ENCODE measurements around the gene INPP4B.
"Not testable (repeated sequence)": the region's sequence is repeated elsewhere in the genome, so short reads cannot be mapped to it uniquely, and the experiment has no call there.

Gene INPP4B

GRCh38 chr4:142535009-142535408 lies 311.1 kb downstream of the INPP4B start:
- no peaks in the 10 kb centered on the region for H3K27me3 Mint-ChIP-seq
- no peak overlapping the region for H3K27ac Mint-ChIP-seq
- no peaks in the 10 kb centered on the region for H3K4me1 Mint-ChIP-seq
- peaks cover 2% of the 10 kb centered on the region for H3K9me3 Mint-ChIP-seq
- ATAC-seq (ENCODE audit: low read depth) (no peak), DNase-seq (ENCODE audit: low spot score in 2 of 2) (no peak)
- no peak overlapping the region for H3K4me3 Mint-ChIP-seq
- H3K36me3 Mint-ChIP-seq = no peaks in the 10 kb centered on the region

GRCh38 chr4:142532054-142532453 lies 314.0 kb downstream of the INPP4B start:
- H3K9me3 Mint-ChIP-seq = no peaks in the 10 kb centered on the region
- ATAC-seq (ENCODE audit: low read depth) = no peak
- no peak for DNase-seq (ENCODE audit: low spot score in 2 of 2)
- no peaks in the 10 kb centered on the region for H3K27me3 Mint-ChIP-seq
- H3K4me3 Mint-ChIP-seq = no peak overlapping the region
- no peaks in the 10 kb centered on the region for H3K36me3 Mint-ChIP-seq
- H3K4me1 Mint-ChIP-seq = no peaks in the 10 kb centered on the region
- no peak overlapping the region for H3K27ac Mint-ChIP-seq

- DNase-seq (ENCODE audit: low spot score in 2 of 2) (no peak), ATAC-seq (ENCODE audit: low read depth) (no peak)
- Mint-ChIP-seq H3K27ac (no peak overlapping the region), H3K9me3 (no peaks in the 10 kb centered on the region), H3K4me3 (no peak overlapping the region), H3K27me3 (no peaks in the 10 kb centered on the region), H3K36me3 (no peaks in the 10 kb centered on the region), H3K4me1 (no peaks in the 10 kb centered on the region)
Measured at GRCh38 chr4:142530728-142531127, 315.4 kb downstream of the INPP4B start.

DNA sequence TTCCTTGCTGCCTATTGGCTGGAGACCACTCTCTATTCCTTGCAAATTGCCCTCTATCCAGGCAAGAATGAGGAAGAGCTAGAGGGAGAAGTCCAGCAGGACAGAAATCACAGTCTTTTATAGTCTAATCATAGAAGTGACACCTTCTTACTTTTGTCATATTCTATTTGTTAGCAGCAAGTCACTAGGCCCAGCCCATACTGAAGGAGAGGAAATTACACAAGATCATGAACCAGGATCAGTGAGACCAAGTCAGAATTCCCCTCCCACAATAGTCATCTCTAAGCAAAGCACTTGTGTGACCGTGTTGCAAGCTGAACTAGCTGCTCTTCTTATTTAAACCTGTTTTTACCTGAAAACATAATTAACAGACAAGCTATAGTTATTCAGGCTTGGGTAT lies 317.7 kb downstream of the INPP4B start:
- Mint-ChIP-seq H3K9me3 (no peaks in the 10 kb centered on the region), H3K36me3 (no peaks in the 10 kb centered on the region), H3K27ac (no peak overlapping the region), H3K4me3 (no peak overlapping the region), H3K27me3 (no peaks in the 10 kb centered on the region), H3K4me1 (no peaks in the 10 kb centered on the region)
- DNase-seq (ENCODE audit: low spot score in 2 of 2) = no peak
- ATAC-seq (ENCODE audit: low read depth) = no peak

DNA sequence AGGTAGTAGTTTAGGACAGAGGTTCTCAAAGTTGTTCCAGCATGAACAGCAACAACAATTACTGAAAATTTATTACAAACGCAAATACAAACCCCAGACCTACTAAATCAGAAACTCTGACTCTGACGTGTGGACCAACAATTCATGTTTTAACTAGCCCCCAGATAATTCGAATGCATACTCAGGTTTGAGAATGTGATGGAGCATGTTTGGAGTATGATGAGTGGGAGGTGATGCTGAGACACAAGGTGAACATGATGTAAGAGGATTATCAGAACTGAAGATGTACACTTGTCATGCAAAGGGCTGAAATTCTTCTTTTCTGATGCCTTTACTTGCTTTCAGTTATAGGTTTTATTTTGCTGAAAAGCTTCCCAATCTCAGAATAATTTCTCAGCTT lies 323.0 kb downstream of the INPP4B start:
- ATAC-seq (ENCODE audit: low read depth) = no peak
- no peaks in the 10 kb centered on the region for H3K36me3 Mint-ChIP-seq
- H3K9me3 Mint-ChIP-seq = no peaks in the 10 kb centered on the region
- H3K27ac Mint-ChIP-seq = no peak overlapping the region
- no peaks in the 10 kb centered on the region for H3K27me3 Mint-ChIP-seq
- DNase-seq (ENCODE audit: low spot score in 2 of 2) = no peak
- no peaks in the 10 kb centered on the region for H3K4me1 Mint-ChIP-seq
- H3K4me3 Mint-ChIP-seq = no peak overlapping the region

DNA sequence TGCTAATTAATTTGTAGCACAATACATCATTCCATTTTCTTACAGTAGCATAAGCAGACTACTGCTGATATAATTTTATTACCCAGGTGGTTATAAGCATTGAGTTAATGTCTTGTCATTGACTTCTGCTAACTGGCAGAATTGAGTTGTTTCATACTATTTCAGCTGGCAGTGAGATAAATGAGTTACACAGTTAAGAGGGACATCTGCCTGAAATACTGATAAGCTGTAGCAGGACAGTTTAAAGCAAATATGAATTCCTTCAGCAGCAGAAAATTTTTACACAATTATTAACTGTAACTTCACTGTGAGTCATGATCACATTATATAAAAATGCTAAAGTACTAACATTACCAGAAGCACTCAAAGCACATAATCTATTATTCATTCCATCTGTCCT lies 326.8 kb downstream of the INPP4B start:
- no peak for DNase-seq (ENCODE audit: low spot score in 2 of 2)
- no peaks in the 10 kb centered on the region for H3K4me1 Mint-ChIP-seq
- no peak for ATAC-seq (ENCODE audit: low read depth)
- H3K4me3 Mint-ChIP-seq = no peak overlapping the region
- H3K36me3 Mint-ChIP-seq = no peaks in the 10 kb centered on the region
- no peaks in the 10 kb centered on the region for H3K9me3 Mint-ChIP-seq
- H3K27me3 Mint-ChIP-seq = no peaks in the 10 kb centered on the region
- no peak overlapping the region for H3K27ac Mint-ChIP-seq

DNA sequence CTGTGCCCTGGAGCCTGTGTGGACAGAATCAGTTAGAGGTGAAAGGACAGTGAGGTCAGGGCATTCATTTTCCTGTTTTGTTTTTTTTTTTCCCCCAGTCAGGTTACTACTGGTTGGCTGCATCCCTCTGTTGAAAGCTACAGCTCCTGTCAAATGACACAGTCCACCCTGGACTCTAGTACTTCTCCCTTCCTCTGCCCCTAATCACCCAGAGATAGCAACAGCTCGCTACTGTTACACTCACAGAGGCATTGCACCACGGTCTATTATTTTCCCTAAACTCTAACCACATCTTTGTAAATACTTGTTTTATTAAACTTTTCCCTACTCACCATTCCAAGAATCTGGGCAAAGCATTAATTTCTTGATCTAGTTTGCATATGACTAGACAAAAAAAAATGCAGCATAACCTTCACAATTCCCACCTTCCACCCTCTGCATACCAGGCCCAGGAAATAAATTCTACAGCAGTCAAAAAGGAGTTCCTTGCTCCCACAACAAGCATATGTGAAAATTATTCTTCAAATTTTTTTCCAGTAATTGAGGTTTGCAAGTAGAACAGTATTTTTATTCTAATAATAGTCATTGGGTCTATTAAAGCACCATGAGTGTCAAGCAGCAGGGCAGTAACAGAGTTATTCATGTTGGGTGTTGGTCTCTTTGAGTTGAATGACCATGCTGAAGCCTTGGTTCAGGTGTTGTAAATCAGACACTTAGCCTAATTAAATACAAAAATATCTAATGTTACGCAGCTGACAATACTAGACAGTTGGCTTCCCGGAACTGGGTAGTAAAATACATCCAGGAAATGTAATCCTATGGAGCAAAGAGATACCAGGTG lies 329.2 kb downstream of the INPP4B start:
- Mint-ChIP-seq H3K9me3 (no peaks in the 10 kb centered on the region), H3K27me3 (no peaks in the 10 kb centered on the region), H3K27ac (no peak overlapping the region), H3K4me1 (no peaks in the 10 kb centered on the region), H3K4me3 (no peak overlapping the region), H3K36me3 (no peaks in the 10 kb centered on the region)
- no peak for ATAC-seq (ENCODE audit: low read depth)
- no peak for DNase-seq (ENCODE audit: low spot score in 2 of 2)

- Mint-ChIP-seq H3K4me3 (no peak overlapping the region), H3K27me3 (no peaks in the 10 kb centered on the region), H3K27ac (no peak overlapping the region), H3K9me3 (no peaks in the 10 kb centered on the region), H3K4me1 (no peaks in the 10 kb centered on the region), H3K36me3 (no peaks in the 10 kb centered on the region)
- ATAC-seq (ENCODE audit: low read depth) (no peak), DNase-seq (ENCODE audit: low spot score in 2 of 2) (no peak)
Measured at GRCh38 chr4:142512161-142512560, 333.9 kb downstream of the INPP4B start.

GRCh38 chr4:142509881-142510280 lies 336.2 kb downstream of the INPP4B start:
- no peaks in the 10 kb centered on the region for H3K36me3 Mint-ChIP-seq
- no peak overlapping the region for H3K4me3 Mint-ChIP-seq
- H3K27ac Mint-ChIP-seq = no peak overlapping the region
- ATAC-seq (ENCODE audit: low read depth) (no peak), DNase-seq (ENCODE audit: low spot score in 2 of 2) (no peak)
- no peaks in the 10 kb centered on the region for H3K9me3 Mint-ChIP-seq
- no peaks in the 10 kb centered on the region for H3K4me1 Mint-ChIP-seq
- no peaks in the 10 kb centered on the region for H3K27me3 Mint-ChIP-seq

- not testable (repeated sequence) for H3K4me1 Mint-ChIP-seq
Measured at GRCh38 chr4:142509381-142509780, 336.7 kb downstream of the INPP4B start.

DNA sequence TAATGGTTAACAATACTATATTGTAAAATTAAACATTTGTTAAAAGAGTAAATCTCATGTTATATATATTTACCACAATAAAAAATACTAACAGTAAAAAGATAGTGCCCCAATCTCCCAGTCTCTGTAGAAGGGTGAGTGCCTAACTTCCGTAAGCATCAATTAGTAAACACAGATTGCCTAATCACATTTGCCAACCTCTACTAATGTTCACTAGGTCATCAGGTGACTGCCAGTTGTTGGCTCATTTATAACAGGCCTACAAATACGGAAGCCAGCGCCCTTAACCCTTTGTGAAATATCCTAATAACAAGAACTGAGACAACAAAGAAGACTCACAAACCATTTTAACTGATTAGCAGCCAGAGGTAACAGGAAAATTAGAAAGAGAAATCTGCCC lies 345.1 kb downstream of the INPP4B start:
- ATAC-seq (ENCODE audit: low read depth) (no peak), DNase-seq (ENCODE audit: low spot score in 2 of 2) (no peak)
- Mint-ChIP-seq H3K4me1 (no peaks in the 10 kb centered on the region), H3K4me3 (no peak overlapping the region), H3K27me3 (no peaks in the 10 kb centered on the region), H3K27ac (no peak overlapping the region), H3K9me3 (no peaks in the 10 kb centered on the region), H3K36me3 (no peaks in the 10 kb centered on the region)

More at GRCh38 chr4:142509381-142509780, 336.7 kb downstream of the INPP4B start:
- H3K27me3 Mint-ChIP-seq; H3K36me3 Mint-ChIP-seq; H3K27ac Mint-ChIP-seq; DNase-seq (ENCODE audit: low spot score in 2 of 2); H3K9me3 Mint-ChIP-seq; H3K4me3 Mint-ChIP-seq; ATAC-seq (ENCODE audit: low read depth): not testable (repeated sequence)

GRCh38 chr4:142497606-142498005 lies 348.5 kb downstream of the INPP4B start:
- ATAC-seq (ENCODE audit: low read depth) = no peak
- Mint-ChIP-seq H3K9me3 (peaks cover 3% of the 10 kb centered on the region), H3K36me3 (no peaks in the 10 kb centered on the region), H3K27ac (no peak overlapping the region), H3K4me1 (no peaks in the 10 kb centered on the region), H3K4me3 (no peak overlapping the region), H3K27me3 (no peaks in the 10 kb centered on the region)
- no peak for DNase-seq (ENCODE audit: low spot score in 2 of 2)

GRCh38 chr4:142493255-142494110 lies 352.6 kb downstream of the INPP4B start:
- Mint-ChIP-seq H3K27me3 (no peaks in the 10 kb centered on the region), H3K9me3 (peaks cover 3% of the 10 kb centered on the region), H3K27ac (no peak overlapping the region), H3K36me3 (no peaks in the 10 kb centered on the region), H3K4me1 (no peaks in the 10 kb centered on the region), H3K4me3 (no peak overlapping the region)
- DNase-seq (ENCODE audit: low spot score in 2 of 2) (no peak), ATAC-seq (ENCODE audit: low read depth) (no peak)

GRCh38 chr4:142485452-142485851 lies 360.6 kb downstream of the INPP4B start:
- no peaks in the 10 kb centered on the region for H3K27me3 Mint-ChIP-seq
- DNase-seq (ENCODE audit: low spot score in 2 of 2) (no peak), ATAC-seq (ENCODE audit: low read depth) (no peak)
- H3K36me3 Mint-ChIP-seq = no peaks in the 10 kb centered on the region
- H3K4me1 Mint-ChIP-seq = no peaks in the 10 kb centered on the region
- no peak overlapping the region for H3K27ac Mint-ChIP-seq
- no peaks in the 10 kb centered on the region for H3K9me3 Mint-ChIP-seq
- no peak overlapping the region for H3K4me3 Mint-ChIP-seq
